ENCODE results near the gene TRAIP. TPM values are rescaled to one million over a fixed set of nuclear protein-coding genes. Genes with fewer than 3 reads are reported as not detected.

The TRAIP gene
- total RNA-seq, 1 donor, result 2.7 TPM

GRCh38 chr3:49877716-49878115 is 21.4 kb upstream of the TRAIP start:
- no peak for DNase-seq (ENCODE audit: low read depth in 2 of 3, low spot score in 2 of 3)

- DNase-seq (ENCODE audit: low read depth in 2 of 3, low spot score in 2 of 3), result no peak
These were observed 20.2 kb upstream of the TRAIP start for GRCh38 chr3:49876567-49876966.

GRCh38 chr3:49873623-49874022 is 17.3 kb upstream of the TRAIP start:
- no peak for DNase-seq (ENCODE audit: low read depth in 2 of 3, low spot score in 2 of 3)

GRCh38 chr3:49872801-49873281 is 16.5 kb upstream of the TRAIP start:
- DNase-seq (ENCODE audit: low read depth in 2 of 3, low spot score in 2 of 3), result peak in 2 of 3 donors; percentile 74

GRCh38 chr3:49871531-49872153 is 15.3 kb upstream of the TRAIP start:
- DNase-seq (ENCODE audit: low read depth in 2 of 3, low spot score in 2 of 3), result no peak

- peak in 2 of 3 donors; percentile 27 to 51 for DNase-seq (ENCODE audit: low read depth in 2 of 3, low spot score in 2 of 3)
These were observed 13.3 kb upstream of the TRAIP start, which contains the start of gene CAMKV for GRCh38 chr3:49869525-49870126. TSS of gene CAMKV (minus strand) at chr3:49869906. CDS start at chr3:49862388, 7,518 bp downstream.

- DNase-seq (ENCODE audit: low read depth in 2 of 3, low spot score in 2 of 3), result no peak
These were observed 12.6 kb upstream of the TRAIP start for GRCh38 chr3:49868862-49869466.

GRCh38 chr3:49867871-49868321 is 11.5 kb upstream of the TRAIP start:
- peak in 2 of 3 donors; percentile 47 to 77 for DNase-seq (ENCODE audit: low read depth in 2 of 3, low spot score in 2 of 3)

- DNase-seq (ENCODE audit: low read depth in 2 of 3, low spot score in 2 of 3), result no peak
These were observed 11.0 kb upstream of the TRAIP start for GRCh38 chr3:49867400-49867799.

GRCh38 chr3:49865198-49865784 is 8.9 kb upstream of the TRAIP start:
- no peak for DNase-seq (ENCODE audit: low read depth in 2 of 3, low spot score in 2 of 3)

GRCh38 chr3:49864505-49864904 is 8.1 kb upstream of the TRAIP start:
- DNase-seq (ENCODE audit: low read depth in 2 of 3, low spot score in 2 of 3), result no peak

- no peak for DNase-seq (ENCODE audit: low read depth in 2 of 3, low spot score in 2 of 3)
These were observed 3.4 kb upstream of the TRAIP start for GRCh38 chr3:49859576-49860305.

- no peak for DNase-seq (ENCODE audit: low read depth in 2 of 3, low spot score in 2 of 3)
These were observed 702 bp downstream of the TRAIP start for GRCh38 chr3:49855662-49856061.

GRCh38 chr3:49845694-49846093 is 10.7 kb downstream of the TRAIP start:
- DNase-seq (ENCODE audit: low read depth in 2 of 3, low spot score in 2 of 3), result no peak

GRCh38 chr3:49844464-49845183 is 11.7 kb downstream of the TRAIP start:
- no peak for DNase-seq (ENCODE audit: low read depth in 2 of 3, low spot score in 2 of 3)

GRCh38 chr3:49842843-49843517 is 13.4 kb downstream of the TRAIP start:
- DNase-seq (ENCODE audit: low read depth in 2 of 3, low spot score in 2 of 3), result no peak

- no peak for DNase-seq (ENCODE audit: low read depth in 2 of 3, low spot score in 2 of 3)
These were observed 14.6 kb downstream of the TRAIP start for GRCh38 chr3:49841806-49842205.

GRCh38 chr3:49841126-49841696 is 15.2 kb downstream of the TRAIP start:
- DNase-seq (ENCODE audit: low read depth in 2 of 3, low spot score in 2 of 3), result peak in 2 of 3 donors; percentile 57 to 75

- DNase-seq (ENCODE audit: low read depth in 2 of 3, low spot score in 2 of 3), result no peak
These were observed 16.0 kb downstream of the TRAIP start for GRCh38 chr3:49840388-49840787.

Measured in hematopoietic multipotent progenitor cell (in vitro differentiated cells).